ENCODE data around the gene TBL1X.
"Not testable (repeated sequence)": the region's sequence is repeated elsewhere in the genome, so short reads cannot be mapped to it uniquely, and the experiment has no call there.

The TBL1X gene

DNA sequence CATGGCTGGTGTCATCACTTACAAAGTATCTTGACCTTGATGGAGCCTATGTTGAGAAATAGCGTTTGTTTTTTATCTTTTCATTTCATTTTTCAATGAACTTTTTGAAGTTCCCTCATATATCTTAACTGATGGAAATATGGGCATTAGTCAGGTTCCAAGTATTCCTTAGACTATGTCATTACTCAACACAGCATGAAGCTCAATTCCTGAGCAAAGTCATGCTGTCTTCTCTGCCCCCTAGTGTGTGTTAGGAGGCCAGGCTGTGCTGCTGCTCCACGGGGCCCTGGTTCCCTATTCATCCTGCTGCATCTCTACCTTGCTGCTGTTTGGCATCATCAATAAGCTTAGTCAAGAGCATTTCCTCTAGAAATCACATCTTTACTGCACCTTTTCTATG lies 259.9 kb downstream of the TBL1X start:
- no peak for DNase-seq

DNA sequence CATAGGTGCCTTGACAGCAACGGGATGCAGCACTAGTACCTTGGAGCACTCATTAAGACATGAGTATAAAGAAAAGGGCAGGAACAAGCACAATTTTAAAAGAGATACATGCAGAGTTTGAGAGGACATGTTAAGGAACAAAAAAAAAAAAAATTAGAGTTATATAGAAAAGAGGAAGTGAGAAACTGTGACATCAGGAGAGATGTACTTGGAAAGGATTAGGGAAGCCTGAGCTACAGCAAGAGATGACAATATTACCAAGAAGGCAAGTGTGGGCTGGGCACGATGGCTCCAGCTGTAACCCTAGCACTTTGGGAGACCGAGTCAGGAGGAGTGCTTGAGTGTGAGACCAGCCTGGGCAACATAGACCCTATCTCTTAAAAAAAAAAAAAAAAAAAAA lies 263.4 kb downstream of the TBL1X start:
- no peak for DNase-seq

- DNase-seq, result no peak
These were observed 264.5 kb downstream of the TBL1X start for GRCh38 chrX:9729171-9729885.

- DNase-seq, result no peak
These were observed 265.2 kb downstream of the TBL1X start for GRCh38 chrX:9730078-9730477.

DNA sequence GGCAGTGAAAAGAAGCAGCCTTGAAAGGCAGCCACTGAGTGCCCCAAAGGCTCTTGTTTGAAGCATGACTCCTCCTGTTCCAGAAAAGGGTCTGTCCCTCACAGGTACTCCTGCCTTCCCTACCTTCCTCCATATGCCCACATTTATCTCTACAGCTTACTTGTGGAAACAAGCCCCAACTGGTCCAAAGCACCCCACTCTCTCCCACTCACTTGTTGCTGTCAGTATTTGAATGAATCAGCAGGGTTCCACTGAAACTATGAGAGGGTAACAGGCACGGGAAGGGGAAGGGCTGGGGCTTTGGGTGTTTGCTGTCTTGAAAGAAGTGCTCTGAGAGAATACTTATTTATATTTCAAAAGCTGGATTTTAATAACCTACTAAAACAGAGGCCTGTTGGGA lies 265.9 kb downstream of the TBL1X start:
- no peak for DNase-seq

- no peak for DNase-seq
These were observed 272.5 kb downstream of the TBL1X start for GRCh38 chrX:9737363-9737762.

- no peak for DNase-seq
These were observed 273.3 kb downstream of the TBL1X start for GRCh38 chrX:9738151-9738550.

DNA sequence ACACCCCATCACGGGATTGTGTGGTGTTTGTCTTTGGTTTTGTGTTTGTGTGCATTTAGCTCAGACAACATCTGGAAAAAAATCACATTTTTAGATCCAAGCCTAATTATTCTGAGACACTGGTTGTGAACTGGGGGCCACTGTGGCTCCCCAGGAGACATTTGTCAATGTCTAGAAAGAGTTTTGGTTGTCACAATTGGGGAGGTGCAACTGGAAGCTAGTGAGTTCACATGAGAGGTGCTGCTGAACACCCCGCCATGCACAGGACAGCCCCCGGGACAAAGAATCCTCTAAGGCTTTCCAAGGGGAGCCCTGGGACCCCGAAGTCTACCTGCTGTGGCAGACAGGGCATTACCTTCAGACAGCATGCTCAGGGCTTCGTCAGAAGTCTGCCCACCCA lies 274.3 kb downstream of the TBL1X start:
- DNase-seq, result no peak

- DNase-seq, result no peak
These were observed 280.7 kb downstream of the TBL1X start for GRCh38 chrX:9745417-9746115.

GRCh38 chrX:9746148-9746888 lies 281.5 kb downstream of the TBL1X start:
- DNase-seq, result no peak

DNA sequence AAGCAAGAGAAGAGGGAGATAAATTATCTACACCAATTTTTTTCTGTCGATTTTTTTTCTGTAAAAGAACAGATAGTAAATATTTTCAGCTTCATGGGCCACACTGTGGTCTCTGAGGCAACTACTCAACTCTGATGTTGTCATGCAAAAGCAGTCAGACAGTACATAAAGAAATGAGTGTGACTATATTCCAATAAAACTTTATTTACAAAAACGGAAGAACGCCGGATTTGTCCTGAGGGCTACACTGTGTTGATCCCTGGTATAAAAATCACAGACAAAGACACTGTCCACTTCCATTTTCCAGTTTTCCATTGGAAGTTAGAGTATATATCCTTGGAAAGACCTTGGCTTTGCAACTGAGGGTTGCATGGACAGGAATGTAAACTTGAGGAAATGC lies 282.8 kb downstream of the TBL1X start:
- DNase-seq, result no peak

DNA sequence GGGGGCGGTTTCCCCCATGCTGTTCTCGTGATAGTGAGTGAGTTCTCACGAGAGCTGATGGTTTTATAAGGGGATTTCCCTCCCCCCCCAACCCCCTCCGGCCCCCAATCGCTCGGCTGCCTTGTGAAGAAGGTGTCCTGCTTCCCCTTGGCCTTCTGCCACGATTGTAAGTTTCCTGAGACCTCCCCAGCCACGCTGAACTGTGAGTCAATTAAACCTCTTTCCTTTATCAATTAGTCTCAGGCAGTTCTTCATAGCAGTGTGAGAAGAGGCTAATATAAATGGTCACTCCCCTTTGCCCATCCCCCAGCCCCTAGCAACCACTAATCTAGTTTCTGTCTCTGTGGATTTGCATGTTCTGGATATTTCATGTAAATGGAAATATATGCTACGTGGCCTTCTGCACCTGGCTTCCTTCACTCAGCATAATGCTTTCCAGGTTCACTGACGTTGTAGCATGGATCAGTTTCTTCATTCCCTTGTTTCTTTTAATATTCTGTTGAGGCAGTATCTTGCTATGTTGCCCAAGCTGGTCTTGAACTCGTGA lies 284.4 kb downstream of the TBL1X start:
- DNase-seq, result no peak

DNA sequence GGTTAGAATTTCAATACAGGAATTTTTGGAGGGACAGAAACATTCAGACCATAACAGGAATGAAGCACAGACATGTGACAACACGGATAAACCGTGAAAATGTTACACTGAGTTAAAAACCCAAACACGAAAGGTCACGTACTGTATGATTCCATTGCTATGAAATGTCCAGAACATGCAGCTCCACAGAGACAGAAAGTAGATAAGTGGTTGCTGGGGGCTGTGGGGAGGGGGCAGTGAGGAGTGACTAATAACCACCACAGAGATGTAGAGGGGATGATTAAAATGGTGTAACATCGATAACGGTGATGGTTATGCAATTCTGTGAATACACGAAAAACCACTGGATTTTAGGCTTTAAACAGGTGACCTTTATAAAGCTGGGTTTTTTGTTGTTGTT lies 292.5 kb downstream of the TBL1X start:
- DNase-seq, result no peak

- DNase-seq, result no peak
These were observed 293.3 kb downstream of the TBL1X start for GRCh38 chrX:9758021-9758638.

DNA sequence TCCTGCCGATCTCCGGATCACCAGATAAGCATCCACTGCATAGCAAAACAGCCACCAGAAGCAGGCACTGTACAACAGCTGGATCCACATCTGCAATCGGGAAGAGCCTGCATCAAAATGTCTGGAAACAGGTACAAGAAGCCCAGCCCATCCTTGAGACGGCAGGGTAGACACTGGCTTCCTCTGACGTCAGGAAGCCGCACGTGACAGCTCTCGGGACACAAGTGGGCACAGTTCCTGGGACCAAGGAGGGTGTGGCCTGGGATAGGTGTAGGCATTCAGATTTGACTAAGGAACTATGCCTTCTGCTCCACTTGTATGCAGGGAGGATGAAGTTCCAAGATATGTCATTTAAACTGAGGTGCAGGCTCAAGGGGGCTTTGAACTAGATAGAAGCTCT lies 294.5 kb downstream of the TBL1X start:
- no peak for DNase-seq

- DNase-seq, result no peak
These were observed 300.3 kb downstream of the TBL1X start for GRCh38 chrX:9765072-9765736.

- DNase-seq, result no peak
These were observed 300.9 kb downstream of the TBL1X start, which contains the start of gene GPR143 for GRCh38 chrX:9765737-9766097. Gene GPR143 (minus strand): TSS chrX:9765847. CDS start chrX:9765817, 30 bp downstream.

DNA sequence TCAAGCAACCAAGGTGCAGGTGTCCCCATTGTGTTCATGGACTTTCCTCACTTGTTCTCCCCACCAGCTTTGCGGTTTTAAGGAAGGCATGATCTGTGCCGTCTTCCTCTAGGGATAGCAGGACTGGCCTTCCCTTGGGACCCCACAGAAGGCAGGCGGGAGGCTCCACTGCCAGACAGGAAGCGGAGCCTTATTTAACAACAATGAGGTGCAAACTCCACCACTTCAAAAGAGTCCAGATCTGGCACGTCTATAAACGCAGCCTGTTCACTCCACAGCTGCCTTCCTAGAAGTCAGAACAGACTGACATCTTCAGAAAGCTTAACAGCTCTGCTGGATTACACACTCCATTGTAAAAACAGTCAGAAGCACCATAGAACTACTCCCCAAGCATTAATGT lies 302.5 kb downstream of the TBL1X start:
- DNase-seq, result no peak

GRCh38 chrX:9768321-9768839 lies 303.5 kb downstream of the TBL1X start:
- not testable (repeated sequence) for DNase-seq

DNA sequence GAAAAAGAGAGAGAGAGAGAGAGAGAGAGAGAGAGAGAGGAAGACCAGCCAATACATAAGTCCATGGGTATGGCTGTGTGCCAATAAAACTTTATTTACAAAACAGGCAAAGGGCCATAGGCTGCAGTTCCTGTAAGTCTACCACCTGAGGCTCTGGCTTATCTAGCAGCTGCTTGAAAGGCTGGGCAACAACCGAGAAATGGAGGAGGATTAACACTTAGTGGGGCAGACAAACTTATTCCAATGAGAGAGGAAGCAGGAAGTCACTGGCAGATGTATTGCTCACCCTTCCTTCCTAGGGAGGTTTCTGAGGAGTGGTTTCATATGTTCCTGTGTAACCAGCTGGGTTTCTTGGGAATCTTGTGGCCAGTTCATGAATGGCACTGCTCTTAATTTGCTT lies 305.5 kb downstream of the TBL1X start:
- no peak for DNase-seq

GRCh38 chrX:9772943-9773342 lies 308.1 kb downstream of the TBL1X start:
- no peak for DNase-seq

GRCh38 chrX:9775930-9776329 lies 311.1 kb downstream of the TBL1X start:
- DNase-seq, result no peak

Measured in NCI-H1694 (cell line).